ENCODE measurements around the gene TLE2. TPM values are rescaled to one million over a fixed set of nuclear protein-coding genes. Genes with fewer than 3 reads are reported as not detected.

The TLE2 gene
- total RNA-seq, 4 donors from 2014 or later = 5.4 to 22.7 (median 7.6) TPM

DNA sequence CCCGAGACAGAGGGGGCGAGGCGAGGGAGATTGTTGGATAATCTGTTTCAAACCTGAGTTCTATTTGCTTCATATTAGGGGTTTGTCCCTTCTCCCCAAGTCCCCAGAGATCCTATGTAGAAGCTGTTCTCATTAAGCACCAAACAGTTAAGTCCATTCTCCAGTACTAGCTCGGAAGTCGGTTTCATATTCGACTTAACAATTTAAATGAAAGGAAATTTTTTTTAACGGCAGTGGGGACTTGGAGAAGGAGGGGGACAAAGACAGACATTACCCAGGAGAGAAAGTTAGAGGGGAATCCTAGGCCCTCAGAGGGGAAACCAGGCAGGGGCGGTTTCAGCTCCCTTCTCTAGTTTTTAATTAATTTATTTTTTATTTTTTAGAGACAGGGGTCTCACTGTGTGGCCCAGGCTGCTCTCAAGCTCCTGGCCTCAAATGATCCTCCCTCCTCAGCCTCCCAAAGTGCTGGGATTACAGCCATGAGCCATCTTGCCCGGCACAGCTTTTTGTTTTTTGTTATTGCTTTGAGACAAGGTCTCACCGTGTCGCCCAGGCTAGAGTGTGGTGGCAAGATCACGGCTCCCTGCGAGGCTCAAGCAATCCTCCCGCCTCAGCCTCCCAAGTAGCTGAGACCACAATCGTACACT is 13.7 kb upstream of the TLE2 start:
- Histone ChIP-seq H3K4me3 (peak overlapping the region in 1 of 4 donors; percentile 10), H3K4me1 (peaks cover 8 to 35% (median 16%) of the 10 kb centered on the region in 3 donors), H3K36me3 (no peaks in the 10 kb centered on the region), H3K27ac (peak overlapping the region in 2 of 4 donors; percentile 9 to 42), H3K9me3 (no peaks in the 10 kb centered on the region), H3K27me3 (peaks cover 0 to 3% (median 0%) of the 10 kb centered on the region in 4 donors)
- WGBS, 2 donors = 25 to 36% methylated on average over 10 to 15 of the region's 15 CpGs
- no peak for DNase-seq
- TF ChIP-seq, protein P1, sequence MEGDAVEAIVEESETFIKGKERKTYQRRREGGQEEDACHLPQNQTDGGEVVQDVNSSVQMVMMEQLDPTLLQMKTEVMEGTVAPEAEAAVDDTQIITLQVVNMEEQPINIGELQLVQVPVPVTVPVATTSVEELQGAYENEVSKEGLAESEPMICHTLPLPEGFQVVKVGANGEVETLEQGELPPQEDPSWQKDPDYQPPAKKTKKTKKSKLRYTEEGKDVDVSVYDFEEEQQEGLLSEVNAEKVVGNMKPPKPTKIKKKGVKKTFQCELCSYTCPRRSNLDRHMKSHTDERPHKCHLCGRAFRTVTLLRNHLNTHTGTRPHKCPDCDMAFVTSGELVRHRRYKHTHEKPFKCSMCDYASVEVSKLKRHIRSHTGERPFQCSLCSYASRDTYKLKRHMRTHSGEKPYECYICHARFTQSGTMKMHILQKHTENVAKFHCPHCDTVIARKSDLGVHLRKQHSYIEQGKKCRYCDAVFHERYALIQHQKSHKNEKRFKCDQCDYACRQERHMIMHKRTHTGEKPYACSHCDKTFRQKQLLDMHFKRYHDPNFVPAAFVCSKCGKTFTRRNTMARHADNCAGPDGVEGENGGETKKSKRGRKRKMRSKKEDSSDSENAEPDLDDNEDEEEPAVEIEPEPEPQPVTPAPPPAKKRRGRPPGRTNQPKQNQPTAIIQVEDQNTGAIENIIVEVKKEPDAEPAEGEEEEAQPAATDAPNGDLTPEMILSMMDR (IDR thresholded peaks at IDR 0.05) = no peak
- no peak for TF ChIP-seq POLR2A (IDR thresholded peaks at IDR 0.05)
- intact Hi-C loops (cut with DNase I) = no loop called here

DNA sequence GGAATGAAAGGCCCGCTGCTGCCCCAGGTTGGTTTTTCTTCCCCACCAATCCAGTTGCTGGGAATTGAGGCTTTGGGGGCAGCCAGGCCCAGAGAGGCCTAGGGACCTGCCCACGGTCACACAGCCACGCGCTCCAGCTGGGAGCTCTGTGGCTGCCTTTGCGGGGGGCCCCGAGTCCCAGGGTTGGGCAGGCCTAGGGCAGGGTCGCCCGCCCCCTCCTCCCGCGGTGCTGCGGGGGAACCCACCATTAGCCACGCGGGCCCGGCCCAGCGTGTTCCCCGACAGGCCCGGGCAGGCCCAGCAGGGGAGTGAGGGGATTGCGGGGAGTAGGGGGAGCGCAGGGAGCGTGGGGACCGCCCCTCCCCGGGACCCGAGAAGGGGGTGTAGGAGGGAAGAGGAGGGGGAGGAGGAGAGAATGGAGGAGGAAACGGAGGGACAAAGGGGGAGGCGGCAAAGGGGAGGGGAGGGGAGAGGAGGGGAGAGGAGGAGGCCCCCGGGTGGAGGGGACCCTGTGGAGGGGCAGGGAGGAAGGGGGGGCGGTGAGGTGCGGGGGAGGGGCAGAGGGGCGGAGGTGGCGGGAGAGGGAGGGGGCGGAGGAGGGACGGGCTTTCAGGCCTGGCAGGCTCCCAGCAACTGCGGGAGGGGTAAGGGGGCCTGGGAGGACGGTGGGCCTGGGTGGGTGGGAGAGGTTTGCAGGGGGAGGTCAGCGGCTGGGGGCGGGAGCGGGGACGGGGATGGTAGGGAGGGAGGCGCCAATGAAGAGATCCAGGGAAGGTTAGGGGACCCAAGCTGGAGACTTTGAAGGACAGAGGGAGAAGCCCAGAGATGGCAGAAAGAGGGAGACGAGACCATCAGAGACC is 12.9 kb upstream of the TLE2 start:
- WGBS, 2 donors = 19 to 30% methylated on average over 6 of the region's 40 CpGs
- Histone ChIP-seq H3K4me3 (peak overlapping the region in 1 of 4 donors; percentile 10), H3K27ac (peak overlapping the region in 2 of 4 donors; percentile 42 to 44)

GRCh38 chr19:3041327-3041726 is 12.2 kb upstream of the TLE2 start:
- no peak for TF ChIP-seq POLR2A (IDR thresholded peaks at IDR 0.05)
- TF ChIP-seq, protein P1 (IDR thresholded peaks at IDR 0.05) = no peak
- 73 to 82% methylated on average over 7 to 11 of the region's 12 CpGs for WGBS, 2 donors
- intact Hi-C loops (cut with DNase I) = no loop called here
- Histone ChIP-seq H3K4me3 (no peak overlapping the region), H3K27me3 (peaks cover 0 to 3% (median 0%) of the 10 kb centered on the region in 4 donors), H3K36me3 (no peaks in the 10 kb centered on the region), H3K9me3 (no peaks in the 10 kb centered on the region), H3K4me1 (peaks cover 8 to 33% (median 8%) of the 10 kb centered on the region in 3 donors), H3K27ac (no peak overlapping the region)
- DNase-seq = no peak

More for the DNA sequence above, 12.9 kb upstream of the TLE2 start:
- intact Hi-C loops (cut with DNase I) = no loop called here
- Histone ChIP-seq H3K36me3 (no peaks in the 10 kb centered on the region), H3K27me3 (peaks cover 0 to 3% (median 0%) of the 10 kb centered on the region in 4 donors), H3K9me3 (no peaks in the 10 kb centered on the region), H3K4me1 (peaks cover 3 to 33% (median 9%) of the 10 kb centered on the region in 3 donors)
- TF ChIP-seq, protein P1 (IDR thresholded peaks at IDR 0.05) = no peak
- no peak for TF ChIP-seq POLR2A (IDR thresholded peaks at IDR 0.05)
- no peak for DNase-seq

GRCh38 chr19:3039641-3040077 is 10.6 kb upstream of the TLE2 start:
- WGBS, 2 donors = 65 to 67% methylated on average over 13 to 14 of the region's 17 CpGs
- no peak for DNase-seq
- no peak for TF ChIP-seq POLR2A (IDR thresholded peaks at IDR 0.05)
- TF ChIP-seq, protein P1 (IDR thresholded peaks at IDR 0.05) = no peak
- H3K27ac ChIP-seq = no peak overlapping the region
- H3K27me3 ChIP-seq = peaks cover 0 to 3% (median 0%) of the 10 kb centered on the region in 4 donors
- no peaks in the 10 kb centered on the region for H3K9me3 ChIP-seq
- peaks cover 11 to 44% (median 14%) of the 10 kb centered on the region in 3 donors for H3K4me1 ChIP-seq
- H3K4me3 ChIP-seq = no peak overlapping the region
- intact Hi-C loops (cut with DNase I) = no loop called here
- H3K36me3 ChIP-seq = no peaks in the 10 kb centered on the region

GRCh38 chr19:3039125-3039524 is 10.0 kb upstream of the TLE2 start:
- peaks cover 16 to 50% (median 19%) of the 10 kb centered on the region in 3 donors for H3K4me1 ChIP-seq
- peaks cover 0 to 3% (median 0%) of the 10 kb centered on the region in 4 donors for H3K27me3 ChIP-seq
- intact Hi-C loops (cut with DNase I) = no loop called here
- H3K9me3 ChIP-seq = no peaks in the 10 kb centered on the region
- H3K4me3 ChIP-seq = no peak overlapping the region
- no peaks in the 10 kb centered on the region for H3K36me3 ChIP-seq
- TF ChIP-seq POLR2A (IDR thresholded peaks at IDR 0.05) = no peak
- TF ChIP-seq, protein P1 (IDR thresholded peaks at IDR 0.05) = no peak
- 82 to 84% methylated on average over 5 of the region's 5 CpGs for WGBS, 2 donors
- no peak overlapping the region for H3K27ac ChIP-seq
- DNase-seq = no peak
